ENCODE measurements around the gene RAP1A. TPM values are rescaled to one million over a fixed set of nuclear protein-coding genes. Genes with fewer than 3 reads are reported as not detected.

RAP1A gene
- polyA plus RNA-seq, 1 experiment = 78.1 TPM

DNA sequence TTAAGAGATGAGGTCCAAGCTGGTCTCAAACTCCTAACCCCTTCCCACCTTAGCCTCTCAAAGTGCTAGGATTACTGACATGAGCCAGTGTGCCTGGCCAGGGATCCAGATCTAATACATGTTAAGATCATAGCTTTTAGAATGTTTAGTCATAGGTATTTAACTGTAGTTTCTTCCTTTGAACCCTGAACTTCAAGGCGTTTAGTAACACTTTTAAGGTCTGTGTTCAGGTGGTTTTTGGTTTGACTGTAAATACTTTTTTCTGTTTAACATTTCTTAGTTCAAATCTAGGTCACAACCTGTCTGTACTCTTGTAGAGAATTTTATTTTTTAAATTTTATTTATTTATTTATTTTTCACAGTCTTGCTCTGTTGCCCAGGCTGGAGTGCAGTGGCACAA is 28.1 kb downstream of the RAP1A start:
- H3K27ac ChIP-seq (ENCODE audit: low read depth, low read length) = no peak overlapping the region
- no peaks in the 10 kb centered on the region for H3K27me3 ChIP-seq (ENCODE audit: control insufficient read depth, insufficient read depth, low read length)
- H3K4me3 ChIP-seq (ENCODE audit: low read depth, low read length) = no peak overlapping the region
- TF ChIP-seq, protein P1, sequence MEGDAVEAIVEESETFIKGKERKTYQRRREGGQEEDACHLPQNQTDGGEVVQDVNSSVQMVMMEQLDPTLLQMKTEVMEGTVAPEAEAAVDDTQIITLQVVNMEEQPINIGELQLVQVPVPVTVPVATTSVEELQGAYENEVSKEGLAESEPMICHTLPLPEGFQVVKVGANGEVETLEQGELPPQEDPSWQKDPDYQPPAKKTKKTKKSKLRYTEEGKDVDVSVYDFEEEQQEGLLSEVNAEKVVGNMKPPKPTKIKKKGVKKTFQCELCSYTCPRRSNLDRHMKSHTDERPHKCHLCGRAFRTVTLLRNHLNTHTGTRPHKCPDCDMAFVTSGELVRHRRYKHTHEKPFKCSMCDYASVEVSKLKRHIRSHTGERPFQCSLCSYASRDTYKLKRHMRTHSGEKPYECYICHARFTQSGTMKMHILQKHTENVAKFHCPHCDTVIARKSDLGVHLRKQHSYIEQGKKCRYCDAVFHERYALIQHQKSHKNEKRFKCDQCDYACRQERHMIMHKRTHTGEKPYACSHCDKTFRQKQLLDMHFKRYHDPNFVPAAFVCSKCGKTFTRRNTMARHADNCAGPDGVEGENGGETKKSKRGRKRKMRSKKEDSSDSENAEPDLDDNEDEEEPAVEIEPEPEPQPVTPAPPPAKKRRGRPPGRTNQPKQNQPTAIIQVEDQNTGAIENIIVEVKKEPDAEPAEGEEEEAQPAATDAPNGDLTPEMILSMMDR (IDR thresholded peaks at IDR 0.05; ENCODE audit: low read depth, low read length) = no peak
- DNase-seq (ENCODE audit: low read depth, low spot score) = no peak
- H3K9me3 ChIP-seq (ENCODE audit: control insufficient read depth, insufficient read depth, low read length) = no peaks in the 10 kb centered on the region
- ChIA-PET POLR2A (no interaction called here), CTCF (interaction anchor here (0.7 to 3.2 kb wide), 3 partner anchors 100 to 166 kb away, joined by 4 to 23 read pairs (median 6); no protein-coding TSS in a partner anchor)

DNA sequence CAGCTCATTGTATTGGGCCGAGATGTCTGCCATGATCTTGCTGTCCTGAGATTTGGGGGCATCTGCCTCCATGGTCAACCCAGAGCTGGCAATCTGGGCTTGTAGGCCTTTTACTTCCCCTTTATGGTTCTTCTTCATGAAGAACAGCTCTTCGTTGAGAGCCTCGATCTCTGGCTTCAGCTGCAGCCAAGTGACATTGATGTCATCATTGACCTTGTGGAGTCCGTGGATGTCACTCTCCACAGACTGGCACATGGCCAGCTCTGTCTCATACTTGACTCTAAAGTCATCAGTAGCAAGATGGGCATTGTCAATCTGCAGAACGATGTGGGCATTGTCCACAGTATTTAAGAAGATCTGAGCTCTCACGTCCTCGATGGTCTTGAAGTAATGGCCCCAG is 29.2 kb downstream of the RAP1A start:
- TF ChIP-seq, protein P1 (IDR thresholded peaks at IDR 0.05; ENCODE audit: low read depth, low read length) = no peak
- ChIA-PET CTCF (interaction anchor here (0.8 to 3.2 kb wide), 3 partner anchors 141 to 167 kb away, joined by 3 to 23 read pairs (median 4); no protein-coding TSS in a partner anchor), POLR2A (no interaction called here)
- Histone ChIP-seq H3K9me3 (ENCODE audit: control insufficient read depth, insufficient read depth, low read length) (no peaks in the 10 kb centered on the region), H3K4me3 (ENCODE audit: low read depth, low read length) (no peak overlapping the region), H3K27ac (ENCODE audit: low read depth, low read length) (no peak overlapping the region), H3K27me3 (ENCODE audit: control insufficient read depth, insufficient read depth, low read length) (no peaks in the 10 kb centered on the region)
- DNase-seq (ENCODE audit: low read depth, low spot score) = no peak

DNA sequence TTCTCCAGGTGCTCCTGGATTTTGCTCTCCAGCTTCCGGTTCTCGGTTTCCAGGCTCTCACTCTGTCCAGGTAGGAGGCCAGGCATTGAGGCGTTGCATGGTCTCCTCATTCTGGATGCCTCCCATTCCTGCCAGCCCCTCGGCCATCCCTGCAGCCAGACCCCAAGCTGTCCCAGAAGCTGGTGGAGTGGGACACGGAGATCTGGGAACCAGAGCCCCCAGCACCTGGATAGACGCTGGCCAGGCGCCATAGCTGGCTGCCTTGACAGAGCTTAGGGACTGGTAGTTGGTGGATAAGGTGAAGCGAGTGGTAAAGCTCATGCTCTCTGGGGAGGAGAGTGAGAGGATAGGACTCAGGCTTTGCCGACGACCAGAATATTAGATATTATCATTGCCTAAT is 29.6 kb downstream of the RAP1A start:
- Histone ChIP-seq H3K27me3 (ENCODE audit: control insufficient read depth, insufficient read depth, low read length) (no peaks in the 10 kb centered on the region), H3K9me3 (ENCODE audit: control insufficient read depth, insufficient read depth, low read length) (no peaks in the 10 kb centered on the region), H3K27ac (ENCODE audit: low read depth, low read length) (no peak overlapping the region), H3K4me3 (ENCODE audit: low read depth, low read length) (no peak overlapping the region)
- ChIA-PET POLR2A (no interaction called here), CTCF (interaction anchor here (0.8 to 3.2 kb wide), 3 partner anchors 141 to 167 kb away, joined by 3 to 23 read pairs (median 4); no protein-coding TSS in a partner anchor)
- TF ChIP-seq, protein P1 (IDR thresholded peaks at IDR 0.05; ENCODE audit: low read depth, low read length) = no peak
- no peak for DNase-seq (ENCODE audit: low read depth, low spot score)

DNA sequence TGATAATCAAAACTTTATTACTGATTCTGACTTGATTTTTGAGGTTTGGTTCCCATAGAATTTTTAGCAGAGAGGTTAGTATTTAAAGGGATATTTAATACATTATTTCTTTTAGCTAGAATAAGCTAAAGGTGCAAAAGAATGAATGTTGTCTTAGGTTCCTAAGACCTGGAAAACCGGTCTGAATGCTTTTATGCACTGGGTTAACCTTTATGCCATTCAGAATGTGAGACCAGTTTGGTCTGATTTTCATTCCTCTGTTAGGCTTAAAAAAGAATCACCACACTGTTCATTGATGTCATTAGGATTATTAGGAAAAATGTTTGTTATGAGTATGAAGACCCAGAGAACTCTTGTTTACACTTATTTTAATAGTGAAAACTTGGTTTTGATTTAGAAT is 30.1 kb downstream of the RAP1A start:
- no peak for DNase-seq (ENCODE audit: low read depth, low spot score)
- ChIA-PET POLR2A (no interaction called here), CTCF (interaction anchor here (0.9 to 3.2 kb wide), 2 partner anchors 141 to 168 kb away, joined by 3 to 23 read pairs; no protein-coding TSS in a partner anchor)
- Histone ChIP-seq H3K27me3 (ENCODE audit: control insufficient read depth, insufficient read depth, low read length) (no peaks in the 10 kb centered on the region), H3K27ac (ENCODE audit: low read depth, low read length) (no peak overlapping the region), H3K9me3 (ENCODE audit: control insufficient read depth, insufficient read depth, low read length) (no peaks in the 10 kb centered on the region), H3K4me3 (ENCODE audit: low read depth, low read length) (no peak overlapping the region)
- TF ChIP-seq, protein P1 (IDR thresholded peaks at IDR 0.05; ENCODE audit: low read depth, low read length) = no peak

DNA sequence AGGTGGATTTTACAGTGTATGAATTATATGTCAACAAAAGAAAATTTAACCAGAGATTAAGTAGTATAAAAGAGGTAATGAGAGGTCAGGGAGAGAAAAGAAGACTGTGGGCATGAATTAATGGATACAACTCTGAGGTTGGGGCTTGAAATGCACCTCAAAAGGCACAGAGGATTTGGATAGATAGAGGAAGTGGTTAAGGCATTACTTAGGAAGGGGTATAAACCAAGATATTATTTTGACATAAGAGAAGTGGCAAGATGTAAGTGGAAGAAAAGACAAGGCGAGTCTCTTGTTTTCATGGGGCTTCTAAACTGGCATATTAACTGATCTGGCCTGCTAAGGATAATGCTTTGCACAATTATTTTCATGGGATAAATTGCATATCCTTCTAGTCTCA is 34.1 kb downstream of the RAP1A start:
- Histone ChIP-seq H3K9me3 (ENCODE audit: control insufficient read depth, insufficient read depth, low read length) (no peaks in the 10 kb centered on the region), H3K4me3 (ENCODE audit: low read depth, low read length) (no peak overlapping the region), H3K27me3 (ENCODE audit: control insufficient read depth, insufficient read depth, low read length) (no peaks in the 10 kb centered on the region), H3K27ac (ENCODE audit: low read depth, low read length) (no peak overlapping the region)
- TF ChIP-seq, protein P1 (IDR thresholded peaks at IDR 0.05; ENCODE audit: low read depth, low read length) = no peak
- CTCF ChIA-PET = no interaction called here
- POLR2A ChIA-PET = interaction anchor here (0.7 kb wide), 1 partner anchor 191 kb away, joined by 7 read pairs; no protein-coding TSS in a partner anchor
- DNase-seq (ENCODE audit: low read depth, low spot score) = no peak
